NOMO-1 (cell line): ENCODE data around the gene CRYBB3.
"Not testable (repeated sequence)": the region's sequence is repeated elsewhere in the genome, so short reads cannot be mapped to it uniquely, and the experiment has no call there.

Experiments used
- DNase-seq, 2 experiments: peaks; one replicate each; lab custom pipeline; 2025; ENCODE audit not compliant: unreplicated experiment in 2 of 2; lab: John Stamatoyannopoulos, UW

CRYBB3 gene

DNA sequence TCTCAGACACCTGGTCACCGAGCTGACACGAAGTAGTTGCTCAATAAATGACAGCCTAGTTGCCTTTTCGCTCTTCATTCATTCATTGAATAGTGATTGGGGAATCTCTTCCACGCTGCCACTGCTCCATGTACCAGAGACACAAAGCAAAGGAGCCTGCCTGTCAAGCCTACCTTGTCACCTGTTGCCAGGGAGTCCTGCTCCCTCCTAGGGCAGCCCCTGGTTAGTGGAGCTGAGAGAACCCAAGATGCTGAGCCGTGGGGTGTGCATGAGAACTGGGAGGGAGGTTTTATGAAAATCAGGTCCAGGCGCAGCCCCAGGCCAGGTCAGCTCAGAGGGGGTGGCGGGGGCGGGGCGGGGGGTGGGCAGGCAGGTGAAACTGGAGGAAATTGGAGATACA, 38.4 kb downstream of the CRYBB3 start:
- not testable (repeated sequence) for DNase-seq

DNA sequence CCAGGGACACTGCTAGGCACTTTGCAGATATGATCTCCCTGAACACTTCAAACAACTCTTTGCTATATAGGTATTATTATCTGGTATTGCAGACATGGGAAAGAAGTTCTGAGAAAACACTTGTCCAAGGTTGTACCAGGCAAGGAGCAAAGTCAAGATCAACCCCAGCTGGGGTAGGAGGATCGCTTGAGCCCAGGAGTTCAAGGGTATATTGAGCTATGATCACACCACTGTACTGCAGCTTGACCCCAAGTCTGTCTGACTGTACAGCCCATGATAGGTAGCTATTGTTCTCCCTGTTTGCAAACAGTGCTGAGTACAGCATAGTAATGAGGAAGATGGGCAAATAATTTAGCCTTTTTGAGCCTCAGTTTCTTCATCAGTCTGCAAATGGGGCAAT, 55.5 kb downstream of the CRYBB3 start:
- not testable (repeated sequence) for DNase-seq
